IMR-90 (cell line): ENCODE measurements around the gene CTDSP2. TPM values are rescaled to one million over a fixed set of nuclear protein-coding genes. Genes with fewer than 3 reads are reported as not detected.
A peak's percentile ranks its signal among the peaks of the same experiment; 100 is the strongest.

Experiments
- ATAC-seq: fragments of 200-7000 bp; cut with Tn5 transposase; 2 replicates; pipeline ENCODE4 v1.9.1; 2020; ENCODE audit warnings: low read depth, mild to moderate bottlenecking, moderate library complexity
- BruUV-seq: library from RNA; stranded (reverse); fragments of 400-500 nt; replicated peaks from 2 replicates; lab custom pipeline; 2021; lab: Mats Ljungman, UMichigan
- CTCF ChIA-PET: fragments of 300-600 bp; formaldehyde crosslinking; extraction: SDS; loops from one replicate; lab custom pipeline; 2021; ENCODE audit warnings: antibody characterized with exemption; lab: Yijun Ruan, JAX
- POLR2A ChIA-PET: fragments of 300-600 bp; sonication (Branson Sonifier 250); formaldehyde crosslinking; loops from one replicate; lab custom pipeline; 2022; ENCODE audit warnings: antibody characterized with exemption; ENCODE audit not compliant: unreplicated experiment; lab: Charles Lee
- DNase-seq: peaks from one replicate; pipeline ENCODE4 v3.0.0; 2013
- H2AFZ ChIP-seq: replicated peaks from 2 replicates; pipeline ENCODE3; 2013; ENCODE audit warnings: low read length, mild to moderate bottlenecking; ENCODE audit not compliant: poor library complexity
- H2AK5ac ChIP-seq: 2 replicates; pipeline ENCODE4 v1.6.1; 2013; ENCODE audit warnings: low read depth, low read length, inconsistent platforms
- H2AK9ac ChIP-seq: replicated peaks from 2 replicates; pipeline ENCODE3; 2013; ENCODE audit warnings: mild to moderate bottlenecking, low read depth, low read length, moderate library complexity; ENCODE audit not compliant: poor library complexity
- H2BK120ac ChIP-seq: 2 replicates; pipeline ENCODE4 v1.6.1; 2013; ENCODE audit warnings: low read depth, low read length, inconsistent platforms
- H2BK15ac ChIP-seq: 3 replicates; pipeline ENCODE4 v1.6.1; 2013; ENCODE audit warnings: low read depth, low read length, inconsistent platforms
- H2BK20ac ChIP-seq: 2 replicates; pipeline ENCODE4 v1.6.1; 2013; ENCODE audit warnings: low read depth, mild to moderate bottlenecking, inconsistent platforms, low read length, moderate library complexity
- H2BK5ac ChIP-seq: 2 replicates; pipeline ENCODE4 v1.6.1; 2013; ENCODE audit warnings: mild to moderate bottlenecking, low read depth, low read length, inconsistent platforms; ENCODE audit not compliant: poor library complexity, severe bottlenecking
- H3K14ac ChIP-seq: replicated peaks from 2 replicates; pipeline ENCODE4 v1.6.1; 2013; ENCODE audit warnings: low read depth, low read length, inconsistent platforms
- H3K18ac ChIP-seq: 2 replicates; pipeline ENCODE4 v1.6.1; 2013; ENCODE audit warnings: low read depth, low read length, control low read depth
- H3K23ac ChIP-seq: 2 replicates; pipeline ENCODE4 v1.6.1; 2013; ENCODE audit warnings: low read depth, low read length, inconsistent platforms
- H3K27ac ChIP-seq: 2 replicates; pipeline ENCODE4 v1.5.1; 2013; ENCODE audit warnings: mild to moderate bottlenecking, control low read depth, low read length; ENCODE audit not compliant: insufficient read depth
- H3K27me3 ChIP-seq: 2 replicates; pipeline ENCODE4 v1.6.1; 2013; ENCODE audit warnings: low read length; ENCODE audit not compliant: control insufficient read depth, insufficient read depth
- H3K36me3 ChIP-seq: 2 replicates; pipeline ENCODE4 v1.6.1; 2013; ENCODE audit warnings: low read length, mixed read lengths; ENCODE audit not compliant: control insufficient read depth, insufficient read depth
- H3K4ac ChIP-seq: 2 replicates; pipeline ENCODE4 v1.6.1; 2013; ENCODE audit warnings: low read depth, low read length, inconsistent platforms
- H3K4me1 ChIP-seq: 2 replicates; pipeline ENCODE4 v1.6.1; 2013; ENCODE audit warnings: low read length, mixed read lengths; ENCODE audit not compliant: control insufficient read depth, insufficient read depth
- H3K4me2 ChIP-seq: 2 replicates; pipeline ENCODE4 v1.6.1; 2013; ENCODE audit warnings: low read depth, mild to moderate bottlenecking, control low read depth, low read length, moderate library complexity
- H3K4me3 ChIP-seq: 2 replicates; pipeline ENCODE4 v1.5.1; 2013; ENCODE audit warnings: low read depth, mild to moderate bottlenecking, control low read depth, low read length, moderate library complexity; ENCODE audit not compliant: insufficient read depth
- H3K56ac ChIP-seq: 2 replicates; pipeline ENCODE4 v1.6.1; 2013; ENCODE audit warnings: low read length, inconsistent platforms; ENCODE audit not compliant: insufficient read depth; ENCODE audit errors: extremely low read depth
- H3K79me1 ChIP-seq, 2 experiments: 2 replicates each; pipeline ENCODE4 v1.6.1; 2013; ENCODE audit warnings: low read length in 2 of 2, inconsistent platforms in 1 of 2, low read depth in 1 of 2
- H3K9ac ChIP-seq: 2 replicates; pipeline ENCODE4 v1.6.1; 2013; ENCODE audit warnings: low read depth, low read length, control low read depth
- H3K9me1 ChIP-seq: 2 replicates; pipeline ENCODE4 v1.6.1; 2013; ENCODE audit warnings: low read length, inconsistent platforms; ENCODE audit not compliant: insufficient read depth
- H3K9me3 ChIP-seq: 2 replicates; pipeline ENCODE4 v1.6.1; 2013; ENCODE audit warnings: low read length; ENCODE audit not compliant: control insufficient read depth, insufficient read depth
- H4K20me1 ChIP-seq: 2 replicates; pipeline ENCODE4 v1.6.1; 2013; ENCODE audit warnings: low read length, inconsistent platforms; ENCODE audit not compliant: insufficient read depth
- H4K5ac ChIP-seq: 2 replicates; pipeline ENCODE4 v1.6.1; 2013; ENCODE audit warnings: mild to moderate bottlenecking, low read depth, low read length, control low read depth
- H4K8ac ChIP-seq, 2 experiments: 2 replicates each; pipeline ENCODE4 v1.6.1; 2013; ENCODE audit warnings: low read depth in 2 of 2, low read length in 2 of 2, control low read depth in 1 of 2, inconsistent platforms in 1 of 2
- H4K91ac ChIP-seq: 2 replicates; pipeline ENCODE4 v1.6.1; 2013; ENCODE audit warnings: low read depth, low read length, inconsistent platforms; ENCODE audit not compliant: insufficient read depth
- CEBPB ChIP-seq: IDR thresholded peaks from 2 replicates; pipeline ENCODE4 v1.6.1; 2012; ENCODE audit warnings: low read depth, low read length, improper control_type of control experiment
- CHD1 ChIP-seq: IDR thresholded peaks from 2 replicates; pipeline ENCODE4 v1.6.1; 2012; ENCODE audit warnings: low read depth, low read length, improper control_type of control experiment
- FOS ChIP-seq: fragments of 150-350 bp; IDR thresholded peaks from 2 replicates; pipeline ENCODE4 v1.6.1; 2016; ENCODE audit warnings: low read depth, low read length
- MAZ ChIP-seq: IDR thresholded peaks from 2 replicates; pipeline ENCODE4 v1.6.1; 2012; ENCODE audit warnings: low read depth, mild to moderate bottlenecking, low read length, improper control_type of control experiment, moderate library complexity, borderline replicate concordance
- POLR2A ChIP-seq: IDR thresholded peaks from 2 replicates; pipeline ENCODE4 v1.6.1; 2012; ENCODE audit warnings: mild to moderate bottlenecking, low read depth, low read length
- WGBS, 2 experiments: methylation state at CpG; one replicate each; pipeline versions ENCODE4 v1.1.5 to v1.1.7; 2013; ENCODE audit warnings: missing lambda C conversion rate in 2 of 2; ENCODE audit not compliant: insufficient read length in 1 of 2; ENCODE audit errors: extremely low coverage in 2 of 2; 5-methylcytosine and 5-hydroxymethylcytosine counted together
- dilution Hi-C: fragments of 300-500 bp; cut with HindIII; formaldehyde crosslinking; loops from one replicate; pipeline ENCODE4 v1.14.3; 2018; ENCODE audit warnings: low sequenced_read_pairs; ENCODE audit not compliant: unreplicated experiment
- in situ Hi-C: fragments of 300-500 bp; cut with MboI; formaldehyde crosslinking; loops from 3 replicates; pipeline ENCODE4 v1.14.3; 2019; ENCODE audit warnings: low sequenced_read_pairs, inconsistent platforms, mixed read lengths
- intact Hi-C: fragments of 100-400 bp; cut with micrococcal nuclease; formaldehyde crosslinking; loops from 2 replicates; pipeline ENCODE4 v1.10.0; 2022
- polyA plus RNA-seq, 3 experiments: library from polyadenylated mRNA; depleted of rRNA; stranded (reverse); fragments of >200 nt; gene quantifications; 2 replicates each; pipeline ENCODE4 v1.2.3, GENCODE V29; 2012; ENCODE audit warnings: low replicate concordance in 1 of 3
- total RNA-seq: library from RNA; depleted of rRNA; stranded (reverse); fragments of >200 nt; gene quantifications from 2 replicates; pipeline ENCODE4 v1.2.3, GENCODE V29; 2012

Gene CTDSP2
- total and polyA plus RNA-seq, 2 of the 4 experiments (the other 2 are of a cell fraction) = 114 to 156 TPM

- Histone ChIP-seq H2BK20ac (peak overlapping the region; percentile 94), H3K4ac (peak overlapping the region; percentile 99), H3K4me3 (peak overlapping the region; percentile 1; the same call in 1 of the 2 replicates), H3K56ac (peak overlapping the region; percentile 73; the same call in 1 of the 2 replicates), H2BK120ac (peak overlapping the region; percentile 96), H3K9ac (peak overlapping the region; percentile 72), H4K20me1 (no peaks in the 10 kb centered on the region), H3K9me1 (peaks cover 30% of the 10 kb centered on the region), H3K14ac (peak overlapping the region; percentile 93), H3K36me3 (no peaks in the 10 kb centered on the region), H2BK5ac (peak overlapping the region; percentile 93), H3K4me2 (peak overlapping the region; percentile 63), H4K5ac (peak overlapping the region; percentile 77), H4K8ac (peak overlapping the region; percentile 66 to 94), H3K27me3 (no peaks in the 10 kb centered on the region), H3K4me1 (peaks cover 41% of the 10 kb centered on the region), H3K23ac (peak overlapping the region; percentile 94), H3K27ac (peak overlapping the region; percentile 90), H3K9me3 (0 out of 2 replicates have a peak, but pooled peaks cover 3% of the 10 kb centered on the region), H4K91ac (peak overlapping the region; percentile 94), H2BK15ac (peak overlapping the region; percentile 96), H3K79me1 (peaks cover 3 to 49% of the 10 kb centered on the region in 2 experiments; a peak in 3 of 4 replicates), H3K18ac (peak overlapping the region; percentile 84), H2AFZ (peak overlapping the region; percentile 87), H2AK9ac (peak overlapping the region; percentile 92), H2AK5ac (peak overlapping the region; percentile 99)
- ChIA-PET POLR2A (interaction anchor here (0.5 to 1.3 kb wide), 7 partner anchors 12 to 43 kb away, joined by 3 to 6 read pairs (median 3); no protein-coding TSS in a partner anchor), CTCF (interaction anchor here (0.6 to 1.0 kb wide), 3 partner anchors 8 to 52 kb away, joined by 4 to 10 read pairs (median 8); no protein-coding TSS in a partner anchor)
- dilution Hi-C loops (no loop called here), in situ Hi-C loops (no loop called here), intact Hi-C loops (loop anchor here (2.0 kb wide), 1 partner anchor 24 kb away; no protein-coding TSS in a partner anchor)
- DNase-seq = peak; percentile 76
- TF ChIP-seq MAZ (0 out of 2 replicates have a peak, but pooled peaks have one; percentile 10), CEBPB (no peak), POLR2A (peak; percentile 37; the same call in 1 of the 2 replicates), CHD1 (0 out of 2 replicates have a peak, but pooled peaks have one; percentile 55), FOS (peak; percentile 19; the same call in 1 of the 2 replicates)
- WGBS, 2 experiments = no CpG with 5 or more reads among the region's 15 CpGs
- BruUV-seq = no TSS peak
- peak; percentile 33 for ATAC-seq
Measured at GRCh38 chr12:57888409-57889157, 42.1 kb upstream of the CTDSP2 start.
